Type B pancreatic cell (in vitro differentiated cells): Measurements from ENCODE around the gene APP. TPM values are rescaled to one million over a fixed set of nuclear protein-coding genes. Genes with fewer than 3 reads are reported as not detected.
A peak's percentile ranks its signal among the peaks of the same experiment; 100 is the strongest.

Experiments used
- DNase-seq: peaks from one replicate; pipeline ENCODE4 v3.0.0; 2021; ENCODE audit warnings: mixed read lengths; ENCODE audit not compliant: unreplicated experiment; ENCODE audit errors: extremely low spot score
- H3K27ac Mint-ChIP-seq: 2 replicates; pipeline ENCODE4 v1.8.0; 2021; ENCODE audit warnings: mild to moderate bottlenecking, mixed read lengths
- H3K27me3 Mint-ChIP-seq: 2 replicates; pipeline ENCODE4 v1.8.0; 2021; ENCODE audit warnings: mixed read lengths
- H3K36me3 Mint-ChIP-seq: 2 replicates; pipeline ENCODE4 v1.8.0; 2021; ENCODE audit warnings: mixed read lengths
- H3K4me1 Mint-ChIP-seq: one replicate; pipeline ENCODE4 v1.8.0; 2021; ENCODE audit warnings: mixed read lengths; ENCODE audit not compliant: unreplicated experiment
- H3K4me3 Mint-ChIP-seq: 2 replicates; pipeline ENCODE4 v1.8.0; 2021; ENCODE audit warnings: mild to moderate bottlenecking, mixed read lengths
- H3K9me3 Mint-ChIP-seq: 2 replicates; pipeline ENCODE4 v1.8.0; 2021; ENCODE audit warnings: mixed read lengths
- total RNA-seq: library from RNA; stranded (reverse); gene quantifications from 2 replicates; pipeline ENCODE4 v1.2.1, GENCODE V29; 2021; ENCODE audit warnings: low replicate concordance
- TF ChIP-seq, protein P1 (sequence below): fragments of 200-600 bp; sonication (generic); conservative IDR thresholded peaks from 2 replicates; pipeline ENCODE4 v1.5.0; 2021; ENCODE audit warnings: antibody characterized with exemption, mild to moderate bottlenecking

The APP gene
- total RNA-seq, 1 donor from 2014 or later: 415 TPM

DNA sequence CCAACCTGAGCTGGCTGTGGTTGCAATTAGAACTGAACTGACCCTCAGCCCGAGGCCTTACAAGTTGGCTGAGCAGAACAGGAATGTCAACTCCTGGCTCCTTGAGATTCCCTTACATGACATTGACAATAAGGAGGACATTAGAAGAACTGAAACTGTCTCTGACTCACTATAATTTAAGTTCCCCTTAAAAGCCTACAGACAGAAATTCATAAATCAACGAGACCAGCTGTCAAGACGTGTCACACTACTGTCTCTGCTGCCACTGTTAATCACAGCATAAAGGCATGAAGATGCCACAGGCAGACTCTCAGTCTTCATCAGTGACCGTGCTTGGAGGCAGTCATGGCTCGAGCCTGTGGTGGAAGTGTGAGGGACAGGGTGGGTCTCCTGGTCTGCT, 267.0 kb downstream of the APP start:
- peaks cover 16% of the 10 kb centered on the region for H3K27me3 Mint-ChIP-seq
- peaks cover 57% of the 10 kb centered on the region for H3K36me3 Mint-ChIP-seq
- H3K4me3 Mint-ChIP-seq: no peak overlapping the region
- TF ChIP-seq, protein P1, sequence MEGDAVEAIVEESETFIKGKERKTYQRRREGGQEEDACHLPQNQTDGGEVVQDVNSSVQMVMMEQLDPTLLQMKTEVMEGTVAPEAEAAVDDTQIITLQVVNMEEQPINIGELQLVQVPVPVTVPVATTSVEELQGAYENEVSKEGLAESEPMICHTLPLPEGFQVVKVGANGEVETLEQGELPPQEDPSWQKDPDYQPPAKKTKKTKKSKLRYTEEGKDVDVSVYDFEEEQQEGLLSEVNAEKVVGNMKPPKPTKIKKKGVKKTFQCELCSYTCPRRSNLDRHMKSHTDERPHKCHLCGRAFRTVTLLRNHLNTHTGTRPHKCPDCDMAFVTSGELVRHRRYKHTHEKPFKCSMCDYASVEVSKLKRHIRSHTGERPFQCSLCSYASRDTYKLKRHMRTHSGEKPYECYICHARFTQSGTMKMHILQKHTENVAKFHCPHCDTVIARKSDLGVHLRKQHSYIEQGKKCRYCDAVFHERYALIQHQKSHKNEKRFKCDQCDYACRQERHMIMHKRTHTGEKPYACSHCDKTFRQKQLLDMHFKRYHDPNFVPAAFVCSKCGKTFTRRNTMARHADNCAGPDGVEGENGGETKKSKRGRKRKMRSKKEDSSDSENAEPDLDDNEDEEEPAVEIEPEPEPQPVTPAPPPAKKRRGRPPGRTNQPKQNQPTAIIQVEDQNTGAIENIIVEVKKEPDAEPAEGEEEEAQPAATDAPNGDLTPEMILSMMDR: no peak
- no peaks in the 10 kb centered on the region for H3K9me3 Mint-ChIP-seq
- DNase-seq: no peak
- H3K27ac Mint-ChIP-seq: peak overlapping the region; percentile 61
- H3K4me1 Mint-ChIP-seq: peaks cover 23% of the 10 kb centered on the region

GRCh38 chr21:25901330-25901979, 269.1 kb downstream of the APP start:
- no peak overlapping the region for H3K27ac Mint-ChIP-seq
- H3K4me1 Mint-ChIP-seq: peaks cover 24% of the 10 kb centered on the region
- peaks cover 13% of the 10 kb centered on the region for H3K27me3 Mint-ChIP-seq
- DNase-seq: no peak
- TF ChIP-seq, protein P1: no peak
- no peak overlapping the region for H3K4me3 Mint-ChIP-seq
- no peaks in the 10 kb centered on the region for H3K9me3 Mint-ChIP-seq
- peaks cover 60% of the 10 kb centered on the region for H3K36me3 Mint-ChIP-seq

GRCh38 chr21:25898671-25899070, 271.9 kb downstream of the APP start:
- Mint-ChIP-seq H3K4me3 (no peak overlapping the region), H3K27ac (peak overlapping the region; percentile 6), H3K9me3 (peaks cover 10% of the 10 kb centered on the region), H3K36me3 (peaks cover 62% of the 10 kb centered on the region), H3K4me1 (peaks cover 17% of the 10 kb centered on the region), H3K27me3 (peaks cover 3% of the 10 kb centered on the region)
- TF ChIP-seq, protein P1: no peak
- no peak for DNase-seq

DNA sequence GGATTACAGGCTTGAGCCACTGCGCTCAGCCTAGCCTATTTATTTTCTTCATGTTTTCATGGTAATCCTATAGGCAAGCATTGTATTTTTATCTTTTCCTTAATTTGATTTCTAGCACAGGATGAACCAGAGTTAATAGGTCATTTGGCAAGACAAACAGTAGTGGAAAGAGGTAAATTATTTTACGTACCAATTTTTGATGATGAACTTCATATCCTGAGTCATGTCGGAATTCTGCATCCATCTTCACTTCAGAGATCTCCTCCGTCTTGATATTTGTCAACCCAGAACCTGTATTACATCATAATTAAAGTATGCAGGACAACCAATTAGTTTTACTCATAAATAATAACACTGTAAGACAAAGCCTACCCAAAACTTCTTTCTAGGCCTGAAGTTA, 273.2 kb downstream of the APP start:
- no peak for DNase-seq
- TF ChIP-seq, protein P1: no peak
- Mint-ChIP-seq H3K36me3 (peaks cover 61% of the 10 kb centered on the region), H3K9me3 (peaks cover 10% of the 10 kb centered on the region), H3K4me3 (no peak overlapping the region), H3K27me3 (no peaks in the 10 kb centered on the region), H3K27ac (peak overlapping the region; percentile 11), H3K4me1 (peaks cover 17% of the 10 kb centered on the region)

- TF ChIP-seq, protein P1: no peak
- Mint-ChIP-seq H3K36me3 (peaks cover 57% of the 10 kb centered on the region), H3K4me1 (peaks cover 17% of the 10 kb centered on the region), H3K9me3 (peaks cover 10% of the 10 kb centered on the region), H3K4me3 (no peak overlapping the region), H3K27me3 (no peaks in the 10 kb centered on the region), H3K27ac (no peak overlapping the region)
- no peak for DNase-seq
Observed at GRCh38 chr21:25896501-25897056, 274.0 kb downstream of the APP start.
